HG03175 (cell line): Measurements from ENCODE around the gene PTPRM.

Experiments used
- ATAC-seq: cut with Tn5 transposase; IDR thresholded peaks from one replicate; pipeline ENCODE4 v1.9.1; 2021; ENCODE audit warnings: mild to moderate bottlenecking, moderate library complexity; ENCODE audit not compliant: unreplicated experiment

The PTPRM gene

GRCh38 chr18:7567474-7568425 is 634 bp downstream of the PTPRM start:
- ATAC-seq: peak; percentile 2

GRCh38 chr18:7568426-7568825 is 1.3 kb downstream of the PTPRM start:
- no peak for ATAC-seq

- no peak for ATAC-seq
These were observed 4.5 kb downstream of the PTPRM start for GRCh38 chr18:7571626-7572025.

GRCh38 chr18:7572822-7573221 is 5.7 kb downstream of the PTPRM start:
- no peak for ATAC-seq

GRCh38 chr18:7575465-7576028 is 8.4 kb downstream of the PTPRM start:
- ATAC-seq: no peak

GRCh38 chr18:7576077-7576476 is 9.0 kb downstream of the PTPRM start:
- ATAC-seq: no peak

- no peak for ATAC-seq
These were observed 9.6 kb downstream of the PTPRM start for GRCh38 chr18:7576685-7577084.

GRCh38 chr18:7577706-7578105 is 10.6 kb downstream of the PTPRM start:
- ATAC-seq: no peak

- ATAC-seq: no peak
These were observed 12.2 kb downstream of the PTPRM start for GRCh38 chr18:7579176-7579917.

GRCh38 chr18:7579918-7580542 is 12.9 kb downstream of the PTPRM start:
- no peak for ATAC-seq

- ATAC-seq: no peak
These were observed 17.6 kb downstream of the PTPRM start for GRCh38 chr18:7584646-7585275.

- ATAC-seq: no peak
These were observed 18.2 kb downstream of the PTPRM start for GRCh38 chr18:7585276-7585670.

- ATAC-seq: no peak
These were observed 19.3 kb downstream of the PTPRM start for GRCh38 chr18:7586379-7586778.

- no peak for ATAC-seq
These were observed 23.9 kb downstream of the PTPRM start for GRCh38 chr18:7590826-7591560.

GRCh38 chr18:7592305-7593071 is 25.4 kb downstream of the PTPRM start:
- no peak for ATAC-seq

GRCh38 chr18:7593218-7593819 is 26.2 kb downstream of the PTPRM start:
- no peak for ATAC-seq

GRCh38 chr18:7596147-7596546 is 29.0 kb downstream of the PTPRM start:
- ATAC-seq: no peak

GRCh38 chr18:7597500-7597899 is 30.4 kb downstream of the PTPRM start:
- no peak for ATAC-seq
